ENCODE results near the gene ACADS. TPM values are rescaled to one million over a fixed set of nuclear protein-coding genes. Genes with fewer than 3 reads are reported as not detected.

ACADS gene
- total RNA-seq, 1 experiment from 2014 or later = 3.4 TPM

- H3K27ac ChIP-seq (ENCODE audit: low read depth, low read length, poor library complexity, severe bottlenecking) = peak overlapping the region; percentile 98
Measured at GRCh38 chr12:120688527-120689071, 37.0 kb upstream of the ACADS start.

GRCh38 chr12:120689397-120690082, 36.1 kb upstream of the ACADS start:
- ChIA-PET CTCF (no interaction called here), POLR2A (ENCODE audit: low non-redundant PET) (interaction anchor here (0.6 kb wide), 1 partner anchor 398 kb away, joined by 14 read pairs; the partner anchor contains the start of gene RNU4-2)
- H3K9me3 ChIP-seq (ENCODE audit: low read depth, low read length, poor library complexity, severe bottlenecking) = no peaks in the 10 kb centered on the region
- peaks cover 11% of the 10 kb centered on the region for H3K36me3 ChIP-seq (ENCODE audit: insufficient read depth, low read length, poor library complexity, severe bottlenecking)
- intact Hi-C loops (cut with micrococcal nuclease; ENCODE audit: unreplicated experiment) = no loop called here
- DNase-seq (ENCODE audit: low spot score) = no peak
- TF ChIP-seq EZH2 (IDR thresholded peaks at IDR 0.05; ENCODE audit: borderline replicate concordance, low read depth, low read length, poor library complexity, severe bottlenecking) (no peak), CTCF (conservative IDR thresholded peaks at IDR 0.05; ENCODE audit: low read depth, low read length) (no peak)
- H3K27me3 ChIP-seq (replicated peaks; ENCODE audit: insufficient read depth, low read depth, low read length, poor library complexity) = no peaks in the 10 kb centered on the region
- peak overlapping the region; percentile 93 for H3K4me3 ChIP-seq (ENCODE audit: low read depth, low read length, poor library complexity, severe bottlenecking)
- peak overlapping the region; percentile 98 for H3K27ac ChIP-seq (ENCODE audit: low read depth, low read length, poor library complexity, severe bottlenecking)
- BruUV-seq (replicated peaks) = no TSS peak
- peaks cover 24% of the 10 kb centered on the region for H3K4me1 ChIP-seq (ENCODE audit: insufficient read depth, low read length, poor library complexity, severe bottlenecking)

More at GRCh38 chr12:120688527-120689071, 37.0 kb upstream of the ACADS start:
- DNase-seq (ENCODE audit: low spot score) = no peak
- ChIA-PET POLR2A (ENCODE audit: low non-redundant PET) (no interaction called here), CTCF (no interaction called here)
- Histone ChIP-seq H3K9me3 (ENCODE audit: low read depth, low read length, poor library complexity, severe bottlenecking) (no peaks in the 10 kb centered on the region), H3K36me3 (ENCODE audit: insufficient read depth, low read length, poor library complexity, severe bottlenecking) (peaks cover 2% of the 10 kb centered on the region), H3K27me3 (replicated peaks; ENCODE audit: insufficient read depth, low read depth, low read length, poor library complexity) (no peaks in the 10 kb centered on the region), H3K4me1 (ENCODE audit: insufficient read depth, low read length, poor library complexity, severe bottlenecking) (peaks cover 24% of the 10 kb centered on the region), H3K4me3 (ENCODE audit: low read depth, low read length, poor library complexity, severe bottlenecking) (peak overlapping the region; percentile 93)
- intact Hi-C loops (cut with micrococcal nuclease; ENCODE audit: unreplicated experiment) = no loop called here
- no TSS peak for BruUV-seq (replicated peaks)
- no peak for TF ChIP-seq EZH2 (IDR thresholded peaks at IDR 0.05; ENCODE audit: borderline replicate concordance, low read depth, low read length, poor library complexity, severe bottlenecking)
- TF ChIP-seq CTCF (conservative IDR thresholded peaks at IDR 0.05; ENCODE audit: low read depth, low read length) = no peak

- H3K9me3 ChIP-seq (ENCODE audit: low read depth, low read length, poor library complexity, severe bottlenecking) = no peaks in the 10 kb centered on the region
- ChIA-PET POLR2A (ENCODE audit: low non-redundant PET) (interaction anchor here (0.6 kb wide), 1 partner anchor 399 kb away, joined by 14 read pairs; the partner anchor contains the start of gene RNU4-2), CTCF (no interaction called here)
- H3K27ac ChIP-seq (ENCODE audit: low read depth, low read length, poor library complexity, severe bottlenecking) = no peak overlapping the region
- peaks cover 16% of the 10 kb centered on the region for H3K36me3 ChIP-seq (ENCODE audit: insufficient read depth, low read length, poor library complexity, severe bottlenecking)
- no peak for TF ChIP-seq CTCF (conservative IDR thresholded peaks at IDR 0.05; ENCODE audit: low read depth, low read length)
- no peak for TF ChIP-seq EZH2 (IDR thresholded peaks at IDR 0.05; ENCODE audit: borderline replicate concordance, low read depth, low read length, poor library complexity, severe bottlenecking)
- peaks cover 24% of the 10 kb centered on the region for H3K4me1 ChIP-seq (ENCODE audit: insufficient read depth, low read length, poor library complexity, severe bottlenecking)
- intact Hi-C loops (cut with micrococcal nuclease; ENCODE audit: unreplicated experiment) = no loop called here
- H3K4me3 ChIP-seq (ENCODE audit: low read depth, low read length, poor library complexity, severe bottlenecking) = no peak overlapping the region
- H3K27me3 ChIP-seq (replicated peaks; ENCODE audit: insufficient read depth, low read depth, low read length, poor library complexity) = no peaks in the 10 kb centered on the region
- no peak for DNase-seq (ENCODE audit: low spot score)
- no TSS peak for BruUV-seq (replicated peaks)
Measured at GRCh38 chr12:120690083-120690450, 35.6 kb upstream of the ACADS start.
